GM12874 (cell line): ENCODE measurements around the gene MEIOB.

Experiments
- TF ChIP-seq, protein P1 (sequence below): IDR thresholded peaks from 2 replicates; pipeline ENCODE4 v1.5.1; 2011; ENCODE audit warnings: low read depth, mild to moderate bottlenecking, control low read depth, low read length, moderate library complexity; ENCODE audit not compliant: insufficient read depth

The MEIOB gene

DNA sequence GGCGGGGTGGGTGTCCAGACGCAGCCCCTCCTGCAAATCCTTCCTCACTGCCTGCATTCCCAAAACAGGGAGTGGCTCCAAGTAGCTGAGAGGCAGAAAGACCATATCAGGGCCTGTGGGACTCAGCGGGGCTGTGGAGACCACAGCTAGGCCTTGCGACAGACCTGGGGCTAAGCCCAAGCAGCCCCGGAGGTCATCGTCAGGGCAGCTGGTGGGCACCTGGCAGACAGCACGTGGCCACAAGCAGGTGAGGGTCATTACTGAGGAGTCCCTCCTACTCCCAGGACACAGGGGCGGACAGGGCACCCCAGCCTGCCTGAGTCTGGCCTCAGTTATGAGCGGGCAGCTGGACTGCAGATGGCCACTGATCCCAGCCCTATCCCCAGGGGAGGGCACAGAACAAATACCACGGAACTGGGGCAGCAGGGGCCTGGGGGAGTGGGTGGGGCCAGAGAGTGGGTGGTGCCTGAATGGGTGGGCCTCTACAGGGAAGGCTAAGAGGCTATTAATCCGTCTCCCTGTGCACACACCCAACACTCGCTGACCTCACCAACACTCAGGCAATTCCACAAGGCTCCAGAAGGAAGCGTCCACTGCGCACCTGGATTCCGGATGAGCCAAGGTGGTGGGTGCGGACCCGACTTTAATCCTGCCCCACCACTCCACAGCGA is 37.7 kb upstream of the MEIOB start:
- TF ChIP-seq, protein P1, sequence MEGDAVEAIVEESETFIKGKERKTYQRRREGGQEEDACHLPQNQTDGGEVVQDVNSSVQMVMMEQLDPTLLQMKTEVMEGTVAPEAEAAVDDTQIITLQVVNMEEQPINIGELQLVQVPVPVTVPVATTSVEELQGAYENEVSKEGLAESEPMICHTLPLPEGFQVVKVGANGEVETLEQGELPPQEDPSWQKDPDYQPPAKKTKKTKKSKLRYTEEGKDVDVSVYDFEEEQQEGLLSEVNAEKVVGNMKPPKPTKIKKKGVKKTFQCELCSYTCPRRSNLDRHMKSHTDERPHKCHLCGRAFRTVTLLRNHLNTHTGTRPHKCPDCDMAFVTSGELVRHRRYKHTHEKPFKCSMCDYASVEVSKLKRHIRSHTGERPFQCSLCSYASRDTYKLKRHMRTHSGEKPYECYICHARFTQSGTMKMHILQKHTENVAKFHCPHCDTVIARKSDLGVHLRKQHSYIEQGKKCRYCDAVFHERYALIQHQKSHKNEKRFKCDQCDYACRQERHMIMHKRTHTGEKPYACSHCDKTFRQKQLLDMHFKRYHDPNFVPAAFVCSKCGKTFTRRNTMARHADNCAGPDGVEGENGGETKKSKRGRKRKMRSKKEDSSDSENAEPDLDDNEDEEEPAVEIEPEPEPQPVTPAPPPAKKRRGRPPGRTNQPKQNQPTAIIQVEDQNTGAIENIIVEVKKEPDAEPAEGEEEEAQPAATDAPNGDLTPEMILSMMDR, result no peak

DNA sequence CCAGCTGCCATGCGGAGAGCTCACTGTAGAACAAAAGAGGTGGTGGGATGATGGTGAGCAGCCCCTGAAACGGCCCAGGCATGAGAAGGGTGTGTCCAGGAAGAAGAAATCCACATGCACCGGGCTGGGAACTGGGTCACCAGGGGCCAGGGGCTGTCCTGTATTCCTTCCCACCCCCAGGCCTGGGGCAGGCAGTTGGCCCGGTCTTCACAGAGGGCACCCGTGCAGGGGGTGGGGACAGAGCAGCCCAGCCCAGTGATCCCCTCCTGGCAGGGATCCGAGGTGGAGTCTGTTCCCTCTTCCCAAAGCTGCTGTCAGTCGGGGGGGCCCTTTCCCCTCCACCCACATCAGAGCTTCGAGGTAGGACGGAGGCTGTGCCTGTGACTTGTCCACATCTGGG is 37.0 kb upstream of the MEIOB start:
- TF ChIP-seq, protein P1, result no peak

DNA sequence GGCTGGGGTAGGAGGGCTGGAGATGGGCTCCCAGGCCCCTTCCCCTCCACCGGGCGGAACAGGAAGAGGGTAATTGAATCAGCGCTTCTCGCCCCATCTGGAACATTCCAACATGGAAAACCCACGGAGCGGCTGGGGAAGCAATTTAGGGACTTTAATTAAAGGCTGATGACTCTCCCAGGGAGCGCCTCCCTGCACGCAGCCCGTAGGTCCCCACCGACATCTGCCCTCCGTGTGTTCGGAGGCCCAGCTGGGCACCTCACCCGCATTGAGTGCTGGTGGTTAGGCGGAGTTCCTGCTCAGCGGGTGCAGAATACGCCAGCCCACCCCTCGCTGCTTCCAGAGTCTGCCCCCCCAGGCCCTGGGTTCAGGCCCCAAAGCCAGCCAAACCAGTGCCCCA is 36.2 kb upstream of the MEIOB start:
- TF ChIP-seq, protein P1, result no peak

DNA sequence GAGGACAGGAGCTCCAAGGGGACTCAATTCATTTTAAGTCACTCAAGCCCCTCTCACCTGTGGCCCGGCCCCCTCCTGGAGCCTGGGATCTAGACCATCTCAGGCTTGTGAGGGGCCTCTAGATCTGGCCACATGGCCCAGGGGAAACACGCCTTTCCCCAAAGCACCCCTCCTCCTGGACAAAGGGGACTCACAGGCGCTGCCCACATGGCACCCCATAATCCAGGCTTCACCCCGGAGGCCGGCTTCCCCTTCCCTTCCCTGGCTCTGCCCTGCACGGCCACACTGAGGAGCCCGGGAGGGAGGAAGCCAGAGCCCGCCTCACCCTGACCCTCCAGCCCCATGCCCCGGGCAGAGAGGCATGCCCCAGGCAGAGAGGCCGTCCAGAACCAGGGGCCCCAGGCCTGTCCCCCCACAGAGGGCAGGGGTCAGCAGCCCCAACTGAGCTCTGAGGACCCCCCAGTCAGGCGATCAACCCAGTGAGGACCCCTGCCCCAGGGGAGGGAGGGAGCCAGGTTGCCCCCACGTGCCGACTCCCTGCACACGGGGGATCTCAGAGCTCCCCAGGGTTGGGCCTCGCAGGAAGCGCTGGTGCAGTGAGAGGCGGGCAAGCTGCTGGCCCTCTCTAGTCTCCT is 35.4 kb upstream of the MEIOB start:
- TF ChIP-seq, protein P1, result no peak

DNA sequence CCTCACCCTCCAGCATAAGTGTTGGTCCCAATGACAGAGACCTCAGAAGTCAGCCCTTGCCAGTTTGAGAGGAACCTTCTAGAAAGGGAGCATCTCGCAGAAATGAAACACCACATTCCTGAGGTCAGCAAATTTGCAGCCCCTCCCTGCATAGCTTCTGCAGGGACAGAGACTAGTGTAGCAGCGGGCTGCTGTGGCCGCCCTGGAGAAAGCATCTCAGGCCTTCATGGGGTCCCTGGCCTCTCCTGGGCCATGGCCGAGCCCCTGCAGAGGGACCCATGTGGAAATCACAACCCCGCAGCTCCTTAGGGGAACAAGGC is 34.8 kb upstream of the MEIOB start:
- TF ChIP-seq, protein P1, result no peak

DNA sequence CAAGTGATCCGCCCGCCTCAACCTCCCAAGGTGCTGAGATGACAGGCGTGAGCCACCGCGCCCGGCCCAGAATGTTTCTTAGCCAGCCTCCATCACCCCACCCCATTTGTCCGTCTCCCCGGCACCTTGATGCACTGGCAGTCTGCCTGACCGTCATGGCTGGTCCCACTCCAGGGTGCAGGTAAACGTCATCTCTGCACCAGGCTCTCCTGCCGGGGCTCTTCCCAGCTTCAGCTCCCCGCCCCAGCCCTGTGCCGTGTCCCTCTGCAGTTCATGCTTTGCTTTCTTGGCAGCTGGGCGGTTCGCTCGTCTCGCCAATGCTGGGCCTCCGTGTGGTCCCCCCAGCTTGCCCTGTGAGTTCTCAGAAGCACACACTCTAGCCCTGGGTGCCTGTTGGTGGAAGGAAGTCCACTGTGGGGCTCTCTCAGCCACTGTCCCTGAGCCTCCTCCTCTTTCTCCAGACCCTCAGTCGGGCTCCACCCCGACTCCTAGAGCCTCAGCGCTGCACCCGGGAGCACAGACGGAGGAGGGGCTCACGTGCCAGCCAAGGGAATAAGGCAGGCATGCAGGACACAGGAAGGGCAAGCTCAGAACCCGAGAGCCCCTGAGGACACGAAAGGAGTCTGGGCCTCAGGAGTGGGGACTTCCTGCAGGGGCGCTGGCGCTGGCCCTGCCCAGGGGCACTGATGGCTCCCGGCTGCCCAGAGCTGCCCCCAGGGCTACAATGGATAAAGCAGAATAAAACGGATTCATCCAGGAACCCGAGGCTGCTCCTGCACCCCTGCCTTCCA is 34.3 kb upstream of the MEIOB start:
- TF ChIP-seq, protein P1, result no peak
